Gastroesophageal sphincter (tissue), 3 donors: Measurements from ENCODE around the gene FPR3.
"Not testable (repeated sequence)": the region's sequence is repeated elsewhere in the genome, so short reads cannot be mapped to it uniquely, and the experiment has no call there.

Source experiments
- EP300 ChIP-seq: sonication (generic); formaldehyde crosslinking; IDR thresholded peaks from one replicate; pipeline ENCODE4 v1.6.1; 2017; ENCODE audit warnings: antibody characterized with exemption, mild to moderate bottlenecking
- POLR2A ChIP-seq, 2 donors: fragments of 450-650 bp; IDR thresholded peaks; one replicate each; pipeline ENCODE4 v1.6.1; 2017; ENCODE audit warnings: antibody characterized with exemption in 2 of 2, mild to moderate bottlenecking in 2 of 2, moderate library complexity in 1 of 2
- POLR2AphosphoS5 ChIP-seq: sonication (generic); formaldehyde crosslinking; IDR thresholded peaks from one replicate; pipeline ENCODE4 v1.6.1; 2017; ENCODE audit warnings: antibody characterized with exemption
- TF ChIP-seq, protein P1 (sequence below), 4 experiments: fragments of 200-600 bp in 2 of 4; fragments of 450-650 bp in 2 of 4; sonication (generic) in 1 of 4; IDR thresholded peaks; one replicate each; pipeline ENCODE4 v1.5.1; 2017 to 2019; ENCODE audit warnings: antibody characterized with exemption in 4 of 4, mild to moderate bottlenecking in 2 of 4, moderate library complexity in 2 of 4

DNA sequence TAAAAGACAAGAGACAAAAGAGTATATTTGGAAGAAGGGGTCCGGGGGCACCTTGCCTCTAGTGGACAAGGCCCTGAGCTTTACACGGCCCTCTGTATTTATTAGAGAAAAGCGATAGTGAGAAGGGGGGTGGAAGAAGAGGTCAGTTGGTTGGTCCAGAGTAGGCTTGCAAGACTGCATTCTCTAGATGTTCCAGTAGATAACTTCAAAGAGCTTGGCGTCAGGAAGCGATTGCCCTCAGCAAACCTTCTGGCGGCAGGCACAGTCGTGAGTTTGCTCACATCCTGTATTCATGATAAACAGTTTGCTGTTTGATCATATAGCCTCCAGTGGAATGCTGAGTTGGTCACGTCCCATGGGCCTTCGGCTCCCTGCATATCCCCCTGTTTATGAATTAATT, 9.8 kb downstream of the FPR3 start:
- TF ChIP-seq POLR2A (IDR thresholded peaks at IDR 0.05); EP300; POLR2AphosphoS5: not testable (repeated sequence)
- TF ChIP-seq, protein P1, sequence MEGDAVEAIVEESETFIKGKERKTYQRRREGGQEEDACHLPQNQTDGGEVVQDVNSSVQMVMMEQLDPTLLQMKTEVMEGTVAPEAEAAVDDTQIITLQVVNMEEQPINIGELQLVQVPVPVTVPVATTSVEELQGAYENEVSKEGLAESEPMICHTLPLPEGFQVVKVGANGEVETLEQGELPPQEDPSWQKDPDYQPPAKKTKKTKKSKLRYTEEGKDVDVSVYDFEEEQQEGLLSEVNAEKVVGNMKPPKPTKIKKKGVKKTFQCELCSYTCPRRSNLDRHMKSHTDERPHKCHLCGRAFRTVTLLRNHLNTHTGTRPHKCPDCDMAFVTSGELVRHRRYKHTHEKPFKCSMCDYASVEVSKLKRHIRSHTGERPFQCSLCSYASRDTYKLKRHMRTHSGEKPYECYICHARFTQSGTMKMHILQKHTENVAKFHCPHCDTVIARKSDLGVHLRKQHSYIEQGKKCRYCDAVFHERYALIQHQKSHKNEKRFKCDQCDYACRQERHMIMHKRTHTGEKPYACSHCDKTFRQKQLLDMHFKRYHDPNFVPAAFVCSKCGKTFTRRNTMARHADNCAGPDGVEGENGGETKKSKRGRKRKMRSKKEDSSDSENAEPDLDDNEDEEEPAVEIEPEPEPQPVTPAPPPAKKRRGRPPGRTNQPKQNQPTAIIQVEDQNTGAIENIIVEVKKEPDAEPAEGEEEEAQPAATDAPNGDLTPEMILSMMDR (IDR thresholded peaks at IDR 0.05), result not testable (repeated sequence)
